Testis (tissue), 2 donors: Measurements from ENCODE around the gene PER1.
A peak's percentile ranks its signal among the peaks of the same experiment; 100 is the strongest.

Experiments
- CTCF ChIP-seq, 3 experiments: fragments of 450-650 bp in 2 of 3; fragments of 200-600 bp in 1 of 3; sonication (generic) in 1 of 3; IDR thresholded peaks; one replicate each; pipeline ENCODE4 v1.5.1; 2016 to 2019; ENCODE audit warnings: antibody characterized with exemption in 3 of 3, mild to moderate bottlenecking in 2 of 3, moderate library complexity in 1 of 3
- POLR2A ChIP-seq: fragments of 450-650 bp; IDR thresholded peaks from one replicate; pipeline ENCODE4 v1.6.1; 2017; ENCODE audit warnings: antibody characterized with exemption, mild to moderate bottlenecking, moderate library complexity

- peak in 1 of 3 experiments; percentile 1 for TF ChIP-seq CTCF (IDR thresholded peaks at IDR 0.05)
- TF ChIP-seq POLR2A, result no peak
Observed at GRCh38 chr17:8175795-8176196, 23.6 kb upstream of the PER1 start.
